Aorta (tissue), 5 donors: ENCODE results near the gene LCN1. TPM values are rescaled to one million over a fixed set of nuclear protein-coding genes. Genes with fewer than 3 reads are reported as not detected.
"Not testable (repeated sequence)": the region's sequence is repeated elsewhere in the genome, so short reads cannot be mapped to it uniquely, and the experiment has no call there.

Experiments used
- ATAC-seq: fragments of 200-7000 bp; cut with Tn5 transposase; one replicate; pipeline ENCODE4 v1.9.1; 2022; ENCODE audit warnings: moderate library complexity; ENCODE audit not compliant: low FRiP score
- DNase-seq, 2 donors: peaks; one replicate each; pipeline ENCODE4 v3.0.0-alpha.2; 2020
- H3K27ac ChIP-seq, 2 donors: one replicate each; pipeline ENCODE4 v1.5.1; 2013; ENCODE audit warnings: low read length in 2 of 2, mild to moderate bottlenecking in 2 of 2, moderate library complexity in 2 of 2, control low read depth in 1 of 2, inconsistent platforms in 1 of 2, low read depth in 1 of 2
- H3K27me3 ChIP-seq, 2 donors: one replicate each; pipeline ENCODE4 v1.6.1; 2013; ENCODE audit warnings: control low read depth in 1 of 2, low read length in 1 of 2, mild to moderate bottlenecking in 1 of 2, moderate library complexity in 1 of 2; ENCODE audit not compliant: insufficient read depth in 2 of 2, control insufficient read depth in 1 of 2
- H3K36me3 ChIP-seq, 2 donors: one replicate each; pipeline ENCODE4 v1.6.1; 2013; ENCODE audit warnings: control low read depth in 1 of 2, low read length in 1 of 2, mild to moderate bottlenecking in 1 of 2; ENCODE audit not compliant: insufficient read depth in 2 of 2, control insufficient read depth in 1 of 2
- H3K4me1 ChIP-seq, 2 donors: one replicate each; pipeline ENCODE4 v1.6.1; 2013; ENCODE audit warnings: low read length in 2 of 2, control low read depth in 1 of 2, mild to moderate bottlenecking in 1 of 2, moderate library complexity in 1 of 2; ENCODE audit not compliant: insufficient read depth in 2 of 2, control insufficient read depth in 1 of 2
- H3K4me3 ChIP-seq, 2 donors: one replicate each; pipeline ENCODE4 v1.5.1; 2013; ENCODE audit warnings: low read length in 2 of 2, control low read depth in 1 of 2, mild to moderate bottlenecking in 1 of 2
- H3K9me3 ChIP-seq: one replicate; pipeline ENCODE4 v1.6.1; 2013; ENCODE audit warnings: mild to moderate bottlenecking, low read length; ENCODE audit not compliant: control insufficient read depth
- WGBS, 2 donors: extraction: QIAGEN DNeasy Blood & Tissue Kit; methylation state at CpG; one replicate each; pipeline ENCODE4 v1.1.7; 2013; 5-methylcytosine and 5-hydroxymethylcytosine counted together
- intact Hi-C, 2 donors: fragments of 100-400 bp; cut with DNase I; formaldehyde crosslinking; loops; one replicate each; pipeline versions ENCODE4 v1.14.2 to v1.15.0; 2022
- polyA plus RNA-seq, 2 donors: library from polyadenylated mRNA; stranded (reverse); fragments of 200-250 nt; gene quantifications; one replicate each; pipeline ENCODE4 v1.2.3, GENCODE V29; 2013
- total RNA-seq, 2 donors: library from RNA; stranded (reverse); fragmentation: NEBNext Ultra II Directional; extraction: Animal tissue kit (Norgen Biotek cat#: 25700); gene quantifications; one replicate each; pipeline ENCODE4 v1.2.1, GENCODE V29; 2021
- donor health status: healthy with polysubstance abuse.
- donor health status: Bipolar disorder and iron deficiency.
- donor health status: DM: no; HTN: no; CAD: no.
- donor health status: DM: no; HTN: no; CAD: no.
- donor health status: DM: yes; HTN: yes; CAD: no.

LCN1 gene
- total and polyA plus RNA-seq, 4 donors: 0.81 TPM; not detected in 3

DNA sequence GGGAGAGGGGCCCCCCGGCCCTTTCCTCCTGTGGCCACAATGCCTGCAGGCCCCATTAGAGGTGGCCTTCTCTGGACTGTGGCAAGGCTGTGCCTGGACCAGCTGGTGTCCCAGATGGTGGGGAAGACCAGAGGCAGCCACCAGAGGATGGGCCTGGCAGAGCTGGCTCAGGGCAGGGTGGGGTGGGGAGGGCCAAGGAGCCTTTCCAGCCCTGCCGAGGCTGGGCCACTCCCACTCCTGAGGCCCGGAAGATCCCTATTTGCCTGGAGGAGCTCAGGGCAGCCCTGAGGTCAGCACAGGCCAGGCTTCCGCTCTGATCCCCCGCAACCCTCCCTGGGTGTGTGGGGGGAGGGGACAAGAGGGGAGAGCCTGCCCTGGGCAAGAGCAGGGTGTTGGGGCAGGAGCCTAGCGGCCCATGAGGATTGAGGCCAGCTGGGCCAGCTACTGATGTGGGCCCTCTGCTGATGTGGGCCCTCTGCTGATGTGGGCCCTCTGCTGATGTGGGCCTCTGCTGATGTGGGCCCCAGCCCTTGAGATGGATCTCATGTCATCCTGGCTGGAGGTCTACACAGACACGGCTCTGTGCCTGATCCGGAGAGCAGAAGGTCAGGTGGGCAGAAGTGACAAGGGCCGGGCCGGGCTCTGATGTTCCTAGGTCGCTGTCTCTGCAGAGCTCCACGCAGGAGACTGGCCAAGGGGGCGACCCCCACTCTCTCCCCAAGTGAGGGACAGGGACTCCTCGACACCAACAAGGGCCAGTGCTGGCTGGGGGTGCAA lies 14.7 kb upstream of the LCN1 start:
- WGBS, 2 donors: 61 to 65% methylated on average over 14 of the region's 14 CpGs
- intact Hi-C loops: no loop called here
- peaks cover 6% of the 10 kb centered on the region for H3K9me3 ChIP-seq
- H3K4me3 ChIP-seq: no peak overlapping the region
- no peak overlapping the region for H3K27ac ChIP-seq
- no peaks in the 10 kb centered on the region for H3K4me1 ChIP-seq
- peaks cover 0 to 5% of the 10 kb centered on the region in 2 donors for H3K36me3 ChIP-seq
- ATAC-seq (no peak), DNase-seq (peak in 1 of 2 donors; percentile 57)
- no peaks in the 10 kb centered on the region for H3K27me3 ChIP-seq

- WGBS, 2 donors: 80 to 82% methylated on average over 23 of the region's 23 CpGs
- DNase-seq: peak in 1 of 2 donors; percentile 67
- no peaks in the 10 kb centered on the region for H3K4me1 ChIP-seq
- no peak overlapping the region for H3K4me3 ChIP-seq
- H3K36me3 ChIP-seq: peaks cover 0 to 5% of the 10 kb centered on the region in 2 donors
- peaks cover 6% of the 10 kb centered on the region for H3K9me3 ChIP-seq
- no peak overlapping the region for H3K27ac ChIP-seq
- intact Hi-C loops: no loop called here
- no peaks in the 10 kb centered on the region for H3K27me3 ChIP-seq
- no peak for ATAC-seq
These were observed 13.9 kb upstream of the LCN1 start for GRCh38 chr9:135507104-135508035.

GRCh38 chr9:135508211-135508820 lies 12.9 kb upstream of the LCN1 start:
- intact Hi-C loops: no loop called here
- no peak for DNase-seq

GRCh38 chr9:135509458-135509857 lies 11.8 kb upstream of the LCN1 start:
- intact Hi-C loops: no loop called here
- ATAC-seq: no peak
- 82 to 87% methylated on average over 2 of the region's 2 CpGs for WGBS, 2 donors
- no peak overlapping the region for H3K4me3 ChIP-seq
- H3K4me1 ChIP-seq: no peaks in the 10 kb centered on the region
- H3K27ac ChIP-seq: no peak overlapping the region
- peaks cover 6% of the 10 kb centered on the region for H3K9me3 ChIP-seq
- DNase-seq: no peak
- no peaks in the 10 kb centered on the region for H3K36me3 ChIP-seq
- no peaks in the 10 kb centered on the region for H3K27me3 ChIP-seq

More at GRCh38 chr9:135508211-135508820, 12.9 kb upstream of the LCN1 start:
- Histone ChIP-seq H3K27ac (no peak overlapping the region), H3K9me3 (peaks cover 6% of the 10 kb centered on the region), H3K4me1 (no peaks in the 10 kb centered on the region), H3K4me3 (no peak overlapping the region), H3K27me3 (no peaks in the 10 kb centered on the region), H3K36me3 (peaks cover 0 to 5% of the 10 kb centered on the region in 2 donors)
- 81 to 84% methylated on average over 9 of the region's 9 CpGs for WGBS, 2 donors
- ATAC-seq: no peak

DNA sequence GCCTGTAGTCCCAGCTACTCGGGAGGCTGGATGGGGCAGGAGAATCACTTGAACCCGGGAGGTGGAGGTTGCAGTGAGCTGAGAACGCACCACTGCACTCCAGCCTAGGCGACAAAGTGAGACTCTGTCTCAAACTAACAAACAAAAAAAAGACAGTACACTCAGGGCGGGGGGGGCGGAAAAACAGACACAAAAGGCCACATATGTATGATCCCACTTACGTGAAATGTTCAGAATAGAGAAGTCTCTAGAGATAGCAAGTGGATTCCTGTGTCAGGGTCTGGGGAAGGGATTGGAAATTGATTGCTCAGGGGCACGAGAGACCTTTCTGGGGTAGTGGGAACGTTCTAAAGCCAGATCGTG lies 9.0 kb upstream of the LCN1 start:
- Histone ChIP-seq H3K27me3 (no peaks in the 10 kb centered on the region), H3K27ac (no peak overlapping the region), H3K9me3 (peaks cover 6% of the 10 kb centered on the region), H3K36me3 (no peaks in the 10 kb centered on the region), H3K4me3 (no peak overlapping the region), H3K4me1 (no peaks in the 10 kb centered on the region)
- no peak for ATAC-seq
- DNase-seq: no peak
- WGBS, 2 donors: 75% methylated on average over 10 of the region's 10 CpGs
- intact Hi-C loops: no loop called here

DNA sequence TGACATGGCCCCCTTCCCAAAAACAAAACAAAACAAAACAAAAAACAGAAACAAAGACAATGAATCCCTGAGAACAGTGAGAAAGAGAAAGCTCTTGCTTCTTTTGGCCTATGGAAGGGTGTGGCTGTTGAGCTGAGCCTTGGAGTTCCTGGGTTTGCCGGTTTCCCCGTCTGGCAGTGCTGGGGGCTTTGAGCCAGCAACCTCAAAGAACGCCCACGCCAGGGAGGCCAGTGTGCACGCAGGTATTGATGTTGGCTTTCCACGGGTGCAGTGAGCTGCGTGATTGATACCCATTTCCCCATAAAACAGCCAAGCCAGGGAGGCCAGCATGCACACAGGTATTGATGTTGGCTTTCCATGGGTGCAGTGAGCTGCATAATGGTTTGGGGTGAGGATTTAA lies 8.3 kb upstream of the LCN1 start:
- ATAC-seq (no peak), DNase-seq (no peak)
- Histone ChIP-seq H3K9me3 (peaks cover 6% of the 10 kb centered on the region), H3K27ac (no peak overlapping the region), H3K36me3 (no peaks in the 10 kb centered on the region), H3K4me1 (no peaks in the 10 kb centered on the region), H3K4me3 (no peak overlapping the region), H3K27me3 (no peaks in the 10 kb centered on the region)
- intact Hi-C loops: no loop called here
- 31 to 35% methylated on average over 7 of the region's 7 CpGs for WGBS, 2 donors

- no peak for DNase-seq
- no peaks in the 10 kb centered on the region for H3K36me3 ChIP-seq
- no peak overlapping the region for H3K4me3 ChIP-seq
- intact Hi-C loops: no loop called here
- 77 to 84% methylated on average over 19 of the region's 19 CpGs for WGBS, 2 donors
- no peaks in the 10 kb centered on the region for H3K27me3 ChIP-seq
- H3K9me3 ChIP-seq: peaks cover 5% of the 10 kb centered on the region
- peak; percentile 50 for ATAC-seq
- no peaks in the 10 kb centered on the region for H3K4me1 ChIP-seq
- no peak overlapping the region for H3K27ac ChIP-seq
These were observed 7.8 kb upstream of the LCN1 start for GRCh38 chr9:135513351-135513846.

DNA sequence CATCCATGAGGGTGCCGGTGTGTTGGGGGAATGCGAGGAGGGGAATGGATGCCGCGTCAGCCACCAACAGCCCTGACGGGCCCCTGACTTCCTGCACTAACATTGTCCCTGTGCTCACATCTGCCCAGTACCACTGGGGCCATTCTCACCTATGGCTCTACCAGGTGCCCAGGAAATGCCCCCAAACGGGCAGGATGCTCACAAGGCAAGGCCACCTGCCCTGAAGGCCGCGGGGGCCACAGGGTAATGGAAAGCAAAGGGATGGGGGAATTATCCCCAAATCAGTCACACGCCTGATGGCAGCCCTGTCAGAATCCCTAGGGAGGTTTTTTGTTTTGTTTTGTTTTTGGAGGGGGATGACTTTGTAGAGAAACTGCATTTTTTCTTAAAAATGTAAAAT lies 7.3 kb upstream of the LCN1 start:
- intact Hi-C loops, DNase-seq, H3K4me3 ChIP-seq, H3K27me3 ChIP-seq, H3K4me1 ChIP-seq, H3K27ac ChIP-seq, ATAC-seq, H3K9me3 ChIP-seq, H3K36me3 ChIP-seq: not testable (repeated sequence)
- 76 to 81% methylated on average over 9 of the region's 9 CpGs for WGBS, 2 donors
